ENCODE measurements around the gene HOXC4. TPM values are rescaled to one million over a fixed set of nuclear protein-coding genes. Genes with fewer than 3 reads are reported as not detected.
"Not testable (repeated sequence)": the region's sequence is repeated elsewhere in the genome, so short reads cannot be mapped to it uniquely, and the experiment has no call there.

The HOXC4 gene
- total RNA-seq, 1 donor from 2014 or later: 0.42 TPM

GRCh38 chr12:54052438-54053002 is 1.1 kb upstream of the HOXC4 start:
- intact Hi-C loops (cut with micrococcal nuclease): loop anchor here (2.0 to 5.0 kb wide), 5 partner anchors 20 to 115 kb away; partner anchors contain the start of genes HOXC13 and HOXC5

GRCh38 chr12:54053003-54053750 is 458 bp upstream of the HOXC4 start:
- intact Hi-C loops (cut with micrococcal nuclease): loop anchor here (2.0 to 5.0 kb wide), 5 partner anchors 20 to 116 kb away; partner anchors contain the start of genes HOXC13 and HOXC5

GRCh38 chr12:54054742-54055194 is 1.1 kb downstream of the HOXC4 start:
- intact Hi-C loops (cut with micrococcal nuclease): loop anchor here (5.0 kb wide), 3 partner anchors 53 to 117 kb away; partner anchors contain the start of gene HOXC13

GRCh38 chr12:54055552-54055951 is 1.9 kb downstream of the HOXC4 start:
- intact Hi-C loops (cut with micrococcal nuclease): no loop called here

GRCh38 chr12:54056110-54056509 is 2.5 kb downstream of the HOXC4 start:
- intact Hi-C loops (cut with micrococcal nuclease): no loop called here

GRCh38 chr12:54058128-54058768 is 4.6 kb downstream of the HOXC4 start:
- intact Hi-C loops (cut with micrococcal nuclease): no loop called here

GRCh38 chr12:54059668-54060067 is 6.0 kb downstream of the HOXC4 start:
- intact Hi-C loops (cut with micrococcal nuclease): no loop called here

- intact Hi-C loops (cut with micrococcal nuclease): no loop called here
Measured at GRCh38 chr12:54060174-54060974, 6.7 kb downstream of the HOXC4 start.

GRCh38 chr12:54060975-54061778 is 7.5 kb downstream of the HOXC4 start:
- intact Hi-C loops (cut with micrococcal nuclease): no loop called here

- intact Hi-C loops (cut with micrococcal nuclease): no loop called here
Measured at GRCh38 chr12:54065677-54066076, 12.0 kb downstream of the HOXC4 start.

GRCh38 chr12:54066408-54066807 is 12.8 kb downstream of the HOXC4 start:
- intact Hi-C loops (cut with micrococcal nuclease): no loop called here

GRCh38 chr12:54068418-54069070 is 14.9 kb downstream of the HOXC4 start:
- intact Hi-C loops (cut with micrococcal nuclease): no loop called here

- intact Hi-C loops (cut with micrococcal nuclease): no loop called here
Measured at GRCh38 chr12:54071942-54072341, 18.3 kb downstream of the HOXC4 start.

GRCh38 chr12:54074308-54074707 is 20.7 kb downstream of the HOXC4 start:
- intact Hi-C loops (cut with micrococcal nuclease): no loop called here

GRCh38 chr12:54075409-54075808 is 21.8 kb downstream of the HOXC4 start:
- intact Hi-C loops (cut with micrococcal nuclease): no loop called here

- intact Hi-C loops (cut with micrococcal nuclease): no loop called here
Measured at GRCh38 chr12:54075974-54076373, 22.3 kb downstream of the HOXC4 start.

- intact Hi-C loops (cut with micrococcal nuclease): not testable (repeated sequence)
Measured at GRCh38 chr12:54077843-54078242, 24.2 kb downstream of the HOXC4 start.

- intact Hi-C loops (cut with micrococcal nuclease): not testable (repeated sequence)
Measured at GRCh38 chr12:54079115-54079514, 25.5 kb downstream of the HOXC4 start.

GRCh38 chr12:54080008-54080924 is 26.6 kb downstream of the HOXC4 start:
- intact Hi-C loops (cut with micrococcal nuclease): not testable (repeated sequence)

Measured in T-helper 1 cell treated with Interleukin-12 subunit alpha and Interleukin-12 subunit beta and Interleukin-4 antibody, amounts not matched to agents 30 ng/mL and 1 ng/mL, for 36 hours (primary cell).